Upper lobe of left lung (tissue), 6 donors: ENCODE results near the gene MYBPC3. TPM values are rescaled to one million over a fixed set of nuclear protein-coding genes. Genes with fewer than 3 reads are reported as not detected.
A peak's percentile ranks its signal among the peaks of the same experiment; 100 is the strongest.

Experiments
- ATAC-seq, 2 donors: fragments of 200-7000 bp; cut with Tn5 transposase; one replicate each; pipeline ENCODE4 v1.9.1; 2022; ENCODE audit warnings: mild to moderate bottlenecking in 2 of 2, moderate library complexity in 2 of 2; ENCODE audit not compliant: low FRiP score in 2 of 2
- DNase-seq, 2 donors: peaks; one replicate each; pipeline ENCODE4 v3.0.0-alpha.2; 2019 to 2020
- H3K27ac ChIP-seq, 4 donors: fragments of 200-600 bp; sonication (generic); one replicate each; pipeline ENCODE4 v1.5.1; 2016 to 2019
- H3K27me3 ChIP-seq, 4 donors: fragments of 200-600 bp; sonication (generic); one replicate each; pipeline ENCODE4 v1.5.1; 2017 to 2019
- H3K36me3 ChIP-seq, 4 donors: fragments of 200-600 bp; sonication (generic); one replicate each; pipeline ENCODE4 v1.5.1; 2016 to 2019
- H3K4me1 ChIP-seq, 4 donors: fragments of 200-600 bp; sonication (generic); one replicate each; pipeline ENCODE4 v1.5.1; 2018 to 2019
- H3K4me3 ChIP-seq, 4 donors: fragments of 200-600 bp; sonication (generic); one replicate each; pipeline ENCODE4 v1.5.1; 2017 to 2019; ENCODE audit warnings: mild to moderate bottlenecking in 2 of 4, moderate library complexity in 1 of 4
- H3K9me3 ChIP-seq, 4 donors: fragments of 200-600 bp; sonication (generic); one replicate each; pipeline ENCODE4 v1.5.1; 2018 to 2019
- EP300 ChIP-seq, 4 donors: sonication (generic); formaldehyde crosslinking; IDR thresholded peaks; one replicate each; pipeline ENCODE4 v1.5.1; 2017; ENCODE audit warnings: antibody characterized with exemption in 4 of 4, control low read depth in 2 of 4
- POLR2A ChIP-seq, 4 donors: fragments of 450-650 bp; IDR thresholded peaks; one replicate each; pipeline ENCODE4 v1.5.1; 2016 to 2017; ENCODE audit warnings: antibody characterized with exemption in 4 of 4, mild to moderate bottlenecking in 2 of 4
- POLR2AphosphoS5 ChIP-seq, 2 donors: sonication (generic); formaldehyde crosslinking; IDR thresholded peaks; one replicate each; pipeline ENCODE4 v1.5.1; 2017; ENCODE audit warnings: antibody characterized with exemption in 2 of 2
- WGBS, 2 donors: methylation state at CpG; one replicate each; pipeline ENCODE4 v1.1.5; 2017 to 2018; 5-methylcytosine and 5-hydroxymethylcytosine counted together
- total RNA-seq, 6 donors: library from RNA; depleted of rRNA in 4 of 6; stranded (reverse); fragments of >200 nt in 4 of 6; gene quantifications; one replicate each; pipeline versions ENCODE4 v1.1.0 to v1.2.1, GENCODE V29; 2016 to 2021
- TF ChIP-seq, protein P1 (sequence below), 6 experiments: fragments of 450-650 bp in 4 of 6; fragments of 200-600 bp in 2 of 6; sonication (generic) in 2 of 6; IDR thresholded peaks; one replicate each; pipeline ENCODE4 v1.5.1; 2016 to 2019; ENCODE audit warnings: antibody characterized with exemption in 6 of 6
- donor health status: DM: no; HTN: no; CAD: no; lungs with moderate emphysema.
- donor health status: DM: no; HTN: yes; CAD: no; lungs with severe emphysema.

Gene MYBPC3
- total RNA-seq, 6 donors from 2014 or later = 0.61 to 1.8 (median 1.0) TPM; not detected in 1

DNA sequence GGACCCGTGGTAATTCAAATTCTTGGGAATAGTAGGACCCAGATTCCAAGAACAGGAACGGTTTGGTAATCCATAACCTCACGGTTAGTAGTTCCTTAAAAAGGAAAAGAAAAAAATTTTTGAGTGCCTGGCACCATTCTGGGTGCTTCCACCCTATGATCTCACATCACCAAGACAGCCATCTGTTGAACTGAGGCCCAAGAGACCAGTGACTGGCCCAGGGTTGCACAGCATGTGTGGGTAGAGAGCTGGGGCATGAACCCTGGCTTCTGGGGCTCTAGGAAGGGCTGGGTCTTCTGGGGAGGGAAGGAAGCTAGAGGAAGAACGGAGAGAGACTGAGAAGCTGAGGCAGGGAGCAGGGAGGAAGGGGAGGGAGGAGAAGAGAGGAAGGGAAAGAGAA, 30.6 kb upstream of the MYBPC3 start:
- H3K4me1 ChIP-seq = peaks cover 6 to 10% (median 7%) of the 10 kb centered on the region in 4 donors
- H3K27ac ChIP-seq = peak overlapping the region in 2 of 4 donors; percentile 19 to 36
- WGBS, 2 donors = 50 to 56% methylated on average over 4 of the region's 4 CpGs
- H3K9me3 ChIP-seq = no peaks in the 10 kb centered on the region
- no peaks in the 10 kb centered on the region for H3K27me3 ChIP-seq
- no peaks in the 10 kb centered on the region for H3K36me3 ChIP-seq
- DNase-seq = no peak
- no peak overlapping the region for H3K4me3 ChIP-seq
- peak in 1 of 2 donors; percentile 66 for ATAC-seq
- TF ChIP-seq EP300 (IDR thresholded peaks at IDR 0.05) (no peak), POLR2A (IDR thresholded peaks at IDR 0.05) (peak in 1 of 4 donors; percentile 9)

DNA sequence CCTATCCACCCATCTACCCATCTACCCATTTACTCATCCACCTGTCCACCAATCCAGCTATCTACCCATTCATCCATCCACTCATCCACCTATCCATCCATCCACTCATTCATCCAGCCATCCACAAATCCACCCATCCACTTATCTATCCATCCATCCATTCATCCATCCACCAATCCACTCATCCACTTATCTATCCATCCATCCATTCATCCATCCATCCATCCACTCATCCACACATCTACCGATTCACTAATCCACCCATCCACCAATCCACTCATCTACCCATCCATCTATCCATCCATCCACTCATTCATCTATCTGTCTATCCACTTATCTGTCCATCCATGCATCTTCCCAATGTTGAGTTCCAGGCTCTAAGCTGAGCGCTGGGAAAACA, 27.6 kb upstream of the MYBPC3 start:
- Histone ChIP-seq H3K27me3 (no peaks in the 10 kb centered on the region), H3K27ac (no peak overlapping the region), H3K4me3 (no peak overlapping the region), H3K9me3 (no peaks in the 10 kb centered on the region), H3K36me3 (no peaks in the 10 kb centered on the region), H3K4me1 (peaks cover 6 to 10% (median 7%) of the 10 kb centered on the region in 4 donors)
- no peak for TF ChIP-seq POLR2AphosphoS5 (IDR thresholded peaks at IDR 0.05)
- no peak for TF ChIP-seq POLR2A (IDR thresholded peaks at IDR 0.05)
- TF ChIP-seq, protein P1, sequence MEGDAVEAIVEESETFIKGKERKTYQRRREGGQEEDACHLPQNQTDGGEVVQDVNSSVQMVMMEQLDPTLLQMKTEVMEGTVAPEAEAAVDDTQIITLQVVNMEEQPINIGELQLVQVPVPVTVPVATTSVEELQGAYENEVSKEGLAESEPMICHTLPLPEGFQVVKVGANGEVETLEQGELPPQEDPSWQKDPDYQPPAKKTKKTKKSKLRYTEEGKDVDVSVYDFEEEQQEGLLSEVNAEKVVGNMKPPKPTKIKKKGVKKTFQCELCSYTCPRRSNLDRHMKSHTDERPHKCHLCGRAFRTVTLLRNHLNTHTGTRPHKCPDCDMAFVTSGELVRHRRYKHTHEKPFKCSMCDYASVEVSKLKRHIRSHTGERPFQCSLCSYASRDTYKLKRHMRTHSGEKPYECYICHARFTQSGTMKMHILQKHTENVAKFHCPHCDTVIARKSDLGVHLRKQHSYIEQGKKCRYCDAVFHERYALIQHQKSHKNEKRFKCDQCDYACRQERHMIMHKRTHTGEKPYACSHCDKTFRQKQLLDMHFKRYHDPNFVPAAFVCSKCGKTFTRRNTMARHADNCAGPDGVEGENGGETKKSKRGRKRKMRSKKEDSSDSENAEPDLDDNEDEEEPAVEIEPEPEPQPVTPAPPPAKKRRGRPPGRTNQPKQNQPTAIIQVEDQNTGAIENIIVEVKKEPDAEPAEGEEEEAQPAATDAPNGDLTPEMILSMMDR (IDR thresholded peaks at IDR 0.05) = no peak
- TF ChIP-seq EP300 (IDR thresholded peaks at IDR 0.05) = no peak
- no peak for ATAC-seq
- WGBS, 2 donors = 91 to 96% methylated on average over 2 of the region's 2 CpGs
- no peak for DNase-seq

DNA sequence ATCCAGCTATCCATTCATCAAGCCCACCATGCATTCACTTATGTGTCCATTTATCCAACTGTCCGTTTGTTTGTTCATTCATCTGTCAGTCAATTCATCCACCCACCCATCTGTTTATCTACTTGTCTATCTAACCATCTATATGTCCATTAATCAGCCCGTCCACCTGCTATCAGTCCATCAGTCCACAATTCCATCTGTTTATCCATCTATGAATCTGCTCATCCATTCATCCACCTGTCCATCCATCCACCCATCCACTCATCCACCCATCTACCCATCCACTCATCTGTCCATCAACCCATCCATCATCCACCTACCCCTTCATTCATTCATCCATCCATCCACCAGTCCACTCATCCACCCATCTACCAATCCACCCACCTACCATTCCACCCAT, 26.8 kb upstream of the MYBPC3 start:
- ATAC-seq = no peak
- WGBS, 2 donors = 76 to 84% methylated on average over 2 of the region's 2 CpGs
- no peaks in the 10 kb centered on the region for H3K27me3 ChIP-seq
- no peak overlapping the region for H3K4me3 ChIP-seq
- no peaks in the 10 kb centered on the region for H3K9me3 ChIP-seq
- no peak for DNase-seq
- TF ChIP-seq, protein P1 (IDR thresholded peaks at IDR 0.05) = no peak
- no peak for TF ChIP-seq POLR2A (IDR thresholded peaks at IDR 0.05)
- TF ChIP-seq POLR2AphosphoS5 (IDR thresholded peaks at IDR 0.05) = no peak
- TF ChIP-seq EP300 (IDR thresholded peaks at IDR 0.05) = no peak
- peaks cover 6 to 12% (median 7%) of the 10 kb centered on the region in 4 donors for H3K4me1 ChIP-seq
- H3K27ac ChIP-seq = peak overlapping the region in 2 of 4 donors; percentile 93 to 97
- H3K36me3 ChIP-seq = no peaks in the 10 kb centered on the region

DNA sequence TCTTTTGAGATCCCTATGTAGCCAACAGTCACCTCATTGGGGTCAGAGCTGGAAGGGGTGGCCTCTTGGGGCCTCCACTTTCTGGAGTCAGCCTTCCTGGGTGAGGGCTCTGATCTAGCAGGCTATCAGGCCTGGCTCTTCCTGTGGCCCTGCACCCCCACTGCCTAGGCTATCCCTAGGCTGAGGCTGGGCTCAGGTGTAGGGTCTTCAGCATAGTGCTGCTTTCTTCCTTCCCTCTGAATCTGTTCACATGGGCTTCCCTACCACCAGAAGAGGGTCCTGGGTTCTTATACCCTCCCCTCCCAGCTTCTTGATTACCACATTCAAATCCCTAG, 26.3 kb upstream of the MYBPC3 start:
- DNase-seq = no peak
- no peak for TF ChIP-seq POLR2A (IDR thresholded peaks at IDR 0.05)
- no peak for TF ChIP-seq POLR2AphosphoS5 (IDR thresholded peaks at IDR 0.05)
- TF ChIP-seq EP300 (IDR thresholded peaks at IDR 0.05) = no peak
- TF ChIP-seq, protein P1 (IDR thresholded peaks at IDR 0.05) = no peak
- Histone ChIP-seq H3K4me1 (peaks cover 10 to 17% (median 11%) of the 10 kb centered on the region in 4 donors), H3K27me3 (no peaks in the 10 kb centered on the region), H3K4me3 (peak overlapping the region in 1 of 4 donors; percentile 48), H3K36me3 (no peaks in the 10 kb centered on the region), H3K27ac (peak overlapping the region; percentile 83 to 97 (median 89)), H3K9me3 (no peaks in the 10 kb centered on the region)
- ATAC-seq = no peak

DNA sequence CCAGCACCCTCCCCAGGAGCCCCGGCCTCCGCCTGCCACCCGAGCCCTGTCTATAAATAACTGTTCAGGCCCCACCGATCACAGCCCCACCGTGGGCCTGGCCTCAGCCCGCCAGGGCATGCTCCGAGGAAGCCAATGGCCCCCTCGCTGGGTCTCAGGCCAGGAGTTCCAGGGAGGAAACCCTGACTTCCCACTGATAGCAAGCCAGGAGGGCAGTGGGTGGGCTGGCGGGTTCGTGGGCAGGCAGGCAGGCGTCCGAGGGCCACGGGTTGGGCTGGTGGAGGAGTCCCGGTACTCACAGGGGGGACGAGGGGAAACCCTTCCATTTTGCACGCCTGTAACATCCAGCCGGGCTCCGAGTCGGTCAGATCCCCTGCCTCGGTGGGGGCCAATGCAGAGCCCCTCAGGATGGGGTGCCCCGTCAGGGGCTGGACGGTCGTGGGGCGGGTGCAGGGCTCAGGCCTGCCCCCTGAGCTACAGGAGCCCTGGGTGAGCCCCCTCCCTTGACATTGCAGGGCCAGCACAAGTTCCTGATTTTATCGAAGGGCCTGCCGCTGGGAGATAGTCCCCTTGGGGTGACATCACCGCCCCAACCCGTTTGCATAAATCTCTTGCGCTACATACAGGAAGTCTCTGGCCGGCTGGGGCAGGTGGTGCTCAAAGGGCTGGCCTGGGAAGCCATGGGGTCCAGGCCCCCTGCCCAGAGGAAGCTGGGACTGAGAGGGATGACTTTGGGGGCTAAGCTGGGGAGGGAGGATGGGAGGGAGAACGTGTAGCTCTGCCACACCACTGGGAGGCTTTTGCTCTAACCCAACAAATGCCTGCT, 25.7 kb upstream of the MYBPC3 start, which contains the start of gene SPI1:
TSS of gene SPI1 (minus strand) at position 538 of the 826 bp plus-strand sequence. CDS start at position 344, 194 bp downstream.
- H3K36me3 ChIP-seq = no peaks in the 10 kb centered on the region
- WGBS, 2 donors = 48 to 62% methylated on average over 9 to 31 of the region's 31 CpGs
- DNase-seq = peak; percentile 79 to 90
- H3K27me3 ChIP-seq = no peaks in the 10 kb centered on the region
- no peaks in the 10 kb centered on the region for H3K9me3 ChIP-seq
- peak; percentile 62 to 73 for ATAC-seq
- peak within 1 kb of the TSS in 3 of 4 donors; percentile 40 to 48 (median 45) for H3K4me3 ChIP-seq
- H3K4me1 ChIP-seq = peaks cover 12 to 21% (median 13%) of the 10 kb centered on the region in 4 donors
- peak within 1 kb of the TSS; percentile 83 to 97 (median 89) for H3K27ac ChIP-seq
- TF ChIP-seq POLR2A (IDR thresholded peaks at IDR 0.05) (peak in 2 of 4 donors; percentile 59 to 87), POLR2AphosphoS5 (IDR thresholded peaks at IDR 0.05) (peak; percentile 63 to 65)
- TF ChIP-seq, protein P1 (IDR thresholded peaks at IDR 0.05) = no peak
